Panc1 (cell line): ENCODE measurements around the gene GUCY1A2. TPM values are rescaled to one million over a fixed set of nuclear protein-coding genes. Genes with fewer than 3 reads are reported as not detected.

ENCODE experiments used
- ATAC-seq: fragments of 200-7000 bp; cut with Tn5 transposase; 2 replicates; pipeline ENCODE4 v1.9.1; 2020; ENCODE audit warnings: mild to moderate bottlenecking, moderate library complexity
- BruUV-seq: library from RNA; stranded (reverse); fragments of 400-500 nt; replicated peaks from 2 replicates; lab custom pipeline; 2021; lab: Mats Ljungman, UMichigan
- CTCF ChIA-PET: fragments of 300-600 bp; sonication (Branson Sonifier 250); formaldehyde crosslinking; loops from one replicate; lab custom pipeline; 2022; ENCODE audit warnings: antibody characterized with exemption; lab: Charles Lee
- POLR2A ChIA-PET: fragments of 300-600 bp; sonication (Branson Sonifier 250); formaldehyde crosslinking; loops from one replicate; lab custom pipeline; 2022; ENCODE audit warnings: antibody characterized with exemption; lab: Charles Lee
- DNase-seq: peaks from one replicate; pipeline ENCODE4 v3.0.0-alpha.2; 2010; ENCODE audit warnings: low read depth, low spot score
- H3K27ac ChIP-seq: 2 replicates; pipeline ENCODE4 v1.5.1; 2011; ENCODE audit warnings: mild to moderate bottlenecking, low read length, inconsistent platforms
- H3K27me3 ChIP-seq: fragments of 200-500 bp; sonication (Bioruptor generic); 2 replicates; pipeline ENCODE4 v1.6.0; 2014; ENCODE audit warnings: low read length, inconsistent platforms; ENCODE audit not compliant: control insufficient read depth, insufficient read depth
- H3K36me3 ChIP-seq: fragments of 200-500 bp; sonication (Bioruptor generic); 2 replicates; pipeline ENCODE4 v1.5.1; 2014; ENCODE audit warnings: inconsistent platforms, mild to moderate bottlenecking, low read length, moderate library complexity; ENCODE audit not compliant: control insufficient read depth, insufficient read depth
- H3K4me1 ChIP-seq: 2 replicates; pipeline ENCODE4 v1.5.1; 2011; ENCODE audit warnings: inconsistent platforms, mild to moderate bottlenecking, low read length, moderate library complexity; ENCODE audit not compliant: control insufficient read depth, insufficient read depth
- H3K4me3 ChIP-seq, 2 experiments: 2 replicates each; pipeline ENCODE4 v1.5.1; 2011 to 2012; ENCODE audit warnings: low read depth in 2 of 2, low read length in 2 of 2, mild to moderate bottlenecking in 2 of 2, inconsistent platforms in 1 of 2, moderate library complexity in 1 of 2
- H3K9me3 ChIP-seq: fragments of 200-500 bp; sonication (Bioruptor generic); 2 replicates; pipeline ENCODE4 v1.5.1; 2014; ENCODE audit warnings: low read depth, mild to moderate bottlenecking, inconsistent platforms, low read length, moderate library complexity; ENCODE audit not compliant: control insufficient read depth, insufficient read depth
- CTCF ChIP-seq: fragments of 450-650 bp; IDR thresholded peaks from 2 replicates; pipeline ENCODE4 v1.5.1; 2017; ENCODE audit warnings: mild to moderate bottlenecking
- POLR2AphosphoS5 ChIP-seq: IDR thresholded peaks from 2 replicates; pipeline ENCODE4 v1.6.1; 2012; ENCODE audit warnings: mild to moderate bottlenecking, low read depth, low read length, moderate library complexity
- REST ChIP-seq, 2 experiments: IDR thresholded peaks; 2 replicates each; pipeline ENCODE4 v1.6.1; 2011 to 2012; ENCODE audit warnings: low read depth in 2 of 2, control low read depth in 1 of 2, low read length in 1 of 2, mild to moderate bottlenecking in 1 of 2, moderate library complexity in 1 of 2; ENCODE audit not compliant: insufficient read depth in 1 of 2
- SIN3A ChIP-seq: IDR thresholded peaks from 2 replicates; pipeline ENCODE4 v1.6.1; 2012; ENCODE audit warnings: low read depth, mild to moderate bottlenecking, low read length, moderate library complexity, borderline replicate concordance; ENCODE audit not compliant: insufficient read depth
- TCF7L2 ChIP-seq: IDR thresholded peaks from 2 replicates; pipeline ENCODE4 v1.6.1; 2011; ENCODE audit warnings: mild to moderate bottlenecking, low read depth, low read length, inconsistent platforms
- in situ Hi-C: cut with HindIII; loops from 2 replicates; pipeline ENCODE4 v1.10.0; 2016; ENCODE audit warnings: low sequenced_read_pairs, low pct_unique_long_range_greater_than_20kb
- intact Hi-C: fragments of 100-400 bp; cut with micrococcal nuclease; formaldehyde crosslinking; loops from one replicate; pipeline ENCODE4 v1.10.0; 2022; ENCODE audit not compliant: unreplicated experiment
- total RNA-seq: library from RNA; stranded (reverse); gene quantifications from one replicate; pipeline ENCODE4 v1.2.1, GENCODE V29; 2021; ENCODE audit not compliant: unreplicated experiment

Gene GUCY1A2
- total RNA-seq, 1 experiment from 2014 or later = 1.9 TPM

- BruUV-seq = no TSS peak
- Histone ChIP-seq H3K9me3 (no peaks in the 10 kb centered on the region), H3K4me1 (no peaks in the 10 kb centered on the region), H3K27me3 (no peaks in the 10 kb centered on the region), H3K36me3 (no peaks in the 10 kb centered on the region; the same call in 1 of the 2 replicates), H3K4me3 (no peak overlapping the region), H3K27ac (peak overlapping the region; percentile 1; the same call in 1 of the 2 replicates)
- ChIA-PET POLR2A (interaction anchor here (0.7 kb wide), 1 partner anchor 190 kb away, joined by 3 read pairs; no protein-coding TSS in a partner anchor), CTCF (no interaction called here)
- no peak for TF ChIP-seq TCF7L2
- no peak for TF ChIP-seq REST (IDR thresholded peaks at IDR 0.05; ENCODE audit: insufficient read depth in 1 of 2, low read depth in 2 of 2, low read length in 1 of 2)
- no peak for TF ChIP-seq SIN3A
- no peak for TF ChIP-seq POLR2AphosphoS5
- no peak for TF ChIP-seq CTCF
- intact Hi-C loops = no loop called here
- in situ Hi-C loops = no loop called here
- DNase-seq (no peak), ATAC-seq (no peak)
Measured at GRCh38 chr11:106714199-106714598, 304.1 kb downstream of the GUCY1A2 start.

GRCh38 chr11:106708348-106708747 lies 309.9 kb downstream of the GUCY1A2 start:
- in situ Hi-C loops (no loop called here), intact Hi-C loops (no loop called here)
- DNase-seq (no peak), ATAC-seq (no peak)
- ChIA-PET POLR2A (no interaction called here), CTCF (no interaction called here)
- H3K27ac ChIP-seq = no peak overlapping the region
- H3K36me3 ChIP-seq = no peaks in the 10 kb centered on the region; the same call in 1 of the 2 replicates
- peaks cover 11% of the 10 kb centered on the region for H3K4me1 ChIP-seq
- H3K4me3 ChIP-seq = no peak overlapping the region
- H3K27me3 ChIP-seq = no peaks in the 10 kb centered on the region
- no TSS peak for BruUV-seq
- TF ChIP-seq TCF7L2 (no peak), REST (IDR thresholded peaks at IDR 0.05; ENCODE audit: insufficient read depth in 1 of 2, low read depth in 2 of 2, low read length in 1 of 2) (no peak), SIN3A (no peak), POLR2AphosphoS5 (no peak), CTCF (no peak)
- no peaks in the 10 kb centered on the region for H3K9me3 ChIP-seq
